Panc1 (cell line): ENCODE data around the gene CES3. TPM values are rescaled to one million over a fixed set of nuclear protein-coding genes. Genes with fewer than 3 reads are reported as not detected.

Source experiments
- ATAC-seq: fragments of 200-7000 bp; cut with Tn5 transposase; 2 replicates; pipeline ENCODE4 v1.9.1; 2020; ENCODE audit warnings: mild to moderate bottlenecking, moderate library complexity
- BruUV-seq: library from RNA; stranded (reverse); fragments of 400-500 nt; replicated peaks from 2 replicates; lab custom pipeline; 2021; lab: Mats Ljungman, UMichigan
- CTCF ChIA-PET: fragments of 300-600 bp; sonication (Branson Sonifier 250); formaldehyde crosslinking; loops from one replicate; lab custom pipeline; 2022; ENCODE audit warnings: antibody characterized with exemption; lab: Charles Lee
- POLR2A ChIA-PET: fragments of 300-600 bp; sonication (Branson Sonifier 250); formaldehyde crosslinking; loops from one replicate; lab custom pipeline; 2022; ENCODE audit warnings: antibody characterized with exemption; lab: Charles Lee
- DNase-seq: peaks from one replicate; pipeline ENCODE4 v3.0.0-alpha.2; 2010; ENCODE audit warnings: low read depth, low spot score
- H3K27ac ChIP-seq: 2 replicates; pipeline ENCODE4 v1.5.1; 2011; ENCODE audit warnings: mild to moderate bottlenecking, low read length, inconsistent platforms
- H3K27me3 ChIP-seq: fragments of 200-500 bp; sonication (Bioruptor generic); 2 replicates; pipeline ENCODE4 v1.6.0; 2014; ENCODE audit warnings: low read length, inconsistent platforms; ENCODE audit not compliant: control insufficient read depth, insufficient read depth
- H3K36me3 ChIP-seq: fragments of 200-500 bp; sonication (Bioruptor generic); 2 replicates; pipeline ENCODE4 v1.5.1; 2014; ENCODE audit warnings: inconsistent platforms, mild to moderate bottlenecking, low read length, moderate library complexity; ENCODE audit not compliant: control insufficient read depth, insufficient read depth
- H3K4me1 ChIP-seq: 2 replicates; pipeline ENCODE4 v1.5.1; 2011; ENCODE audit warnings: inconsistent platforms, mild to moderate bottlenecking, low read length, moderate library complexity; ENCODE audit not compliant: control insufficient read depth, insufficient read depth
- H3K4me3 ChIP-seq, 2 experiments: 2 replicates each; pipeline ENCODE4 v1.5.1; 2011 to 2012; ENCODE audit warnings: low read depth in 2 of 2, low read length in 2 of 2, mild to moderate bottlenecking in 2 of 2, inconsistent platforms in 1 of 2, moderate library complexity in 1 of 2
- H3K9me3 ChIP-seq: fragments of 200-500 bp; sonication (Bioruptor generic); 2 replicates; pipeline ENCODE4 v1.5.1; 2014; ENCODE audit warnings: low read depth, mild to moderate bottlenecking, inconsistent platforms, low read length, moderate library complexity; ENCODE audit not compliant: control insufficient read depth, insufficient read depth
- CTCF ChIP-seq: fragments of 450-650 bp; IDR thresholded peaks from 2 replicates; pipeline ENCODE4 v1.5.1; 2017; ENCODE audit warnings: mild to moderate bottlenecking
- POLR2AphosphoS5 ChIP-seq: IDR thresholded peaks from 2 replicates; pipeline ENCODE4 v1.6.1; 2012; ENCODE audit warnings: mild to moderate bottlenecking, low read depth, low read length, moderate library complexity
- REST ChIP-seq, 2 experiments: IDR thresholded peaks; 2 replicates each; pipeline ENCODE4 v1.6.1; 2011 to 2012; ENCODE audit warnings: low read depth in 2 of 2, control low read depth in 1 of 2, low read length in 1 of 2, mild to moderate bottlenecking in 1 of 2, moderate library complexity in 1 of 2; ENCODE audit not compliant: insufficient read depth in 1 of 2
- SIN3A ChIP-seq: IDR thresholded peaks from 2 replicates; pipeline ENCODE4 v1.6.1; 2012; ENCODE audit warnings: low read depth, mild to moderate bottlenecking, low read length, moderate library complexity, borderline replicate concordance; ENCODE audit not compliant: insufficient read depth
- TCF7L2 ChIP-seq: IDR thresholded peaks from 2 replicates; pipeline ENCODE4 v1.6.1; 2011; ENCODE audit warnings: mild to moderate bottlenecking, low read depth, low read length, inconsistent platforms
- in situ Hi-C: cut with HindIII; loops from 2 replicates; pipeline ENCODE4 v1.10.0; 2016; ENCODE audit warnings: low sequenced_read_pairs, low pct_unique_long_range_greater_than_20kb
- intact Hi-C: fragments of 100-400 bp; cut with micrococcal nuclease; formaldehyde crosslinking; loops from one replicate; pipeline ENCODE4 v1.10.0; 2022; ENCODE audit not compliant: unreplicated experiment
- total RNA-seq: library from RNA; stranded (reverse); gene quantifications from one replicate; pipeline ENCODE4 v1.2.1, GENCODE V29; 2021; ENCODE audit not compliant: unreplicated experiment

Gene CES3
- total RNA-seq, 1 experiment from 2014 or later, result not detected

- H3K4me3 ChIP-seq, result no peak overlapping the region
- H3K4me1 ChIP-seq, result no peaks in the 10 kb centered on the region
- H3K36me3 ChIP-seq, result no peaks in the 10 kb centered on the region
- H3K27me3 ChIP-seq, result no peaks in the 10 kb centered on the region
- H3K9me3 ChIP-seq, result no peaks in the 10 kb centered on the region
- in situ Hi-C loops, result no loop called here
- DNase-seq (no peak), ATAC-seq (no peak)
- CTCF ChIA-PET, result no interaction called here
- H3K27ac ChIP-seq, result no peak overlapping the region
- no peak for TF ChIP-seq SIN3A
- TF ChIP-seq TCF7L2, result no peak
- TF ChIP-seq CTCF, result no peak
- TF ChIP-seq REST (IDR thresholded peaks at IDR 0.05; ENCODE audit: insufficient read depth in 1 of 2, low read depth in 2 of 2, low read length in 1 of 2), result no peak
- TF ChIP-seq POLR2AphosphoS5, result no peak
- POLR2A ChIA-PET, result no interaction called here
- intact Hi-C loops, result no loop called here
- no TSS peak for BruUV-seq
Observed at GRCh38 chr16:66914541-66914940, 46.5 kb upstream of the CES3 start.

- no TSS peak for BruUV-seq
- no peak overlapping the region for H3K27ac ChIP-seq
- intact Hi-C loops, result no loop called here
- no peak for DNase-seq
- no peak overlapping the region for H3K4me3 ChIP-seq
- ATAC-seq, result no peak
- H3K36me3 ChIP-seq, result no peaks in the 10 kb centered on the region
- no peaks in the 10 kb centered on the region for H3K27me3 ChIP-seq
- ChIA-PET POLR2A (no interaction called here), CTCF (no interaction called here)
- in situ Hi-C loops, result no loop called here
- H3K9me3 ChIP-seq, result no peaks in the 10 kb centered on the region
- H3K4me1 ChIP-seq, result no peaks in the 10 kb centered on the region
- TF ChIP-seq POLR2AphosphoS5 (no peak), CTCF (no peak), REST (IDR thresholded peaks at IDR 0.05; ENCODE audit: insufficient read depth in 1 of 2, low read depth in 2 of 2, low read length in 1 of 2) (no peak), SIN3A (no peak), TCF7L2 (no peak)
Observed at GRCh38 chr16:66915041-66915440, 46.0 kb upstream of the CES3 start.
